H9 (cell line): ENCODE results near the gene MRPL44. TPM values are rescaled to one million over a fixed set of nuclear protein-coding genes. Genes with fewer than 3 reads are reported as not detected.

ENCODE experiments used
- DNase-seq: peaks from one replicate; pipeline ENCODE4 v3.0.0-alpha.2; 2017
- H2AFZ ChIP-seq: one replicate; pipeline ENCODE4 v1.6.1; 2013; ENCODE audit warnings: mild to moderate bottlenecking, low read length, control low read depth, moderate library complexity
- H2AK5ac ChIP-seq: 2 replicates; pipeline ENCODE4 v1.6.1; 2013; ENCODE audit warnings: low read length, control low read depth, mixed read lengths; ENCODE audit not compliant: insufficient read length
- H2BK120ac ChIP-seq: one replicate; pipeline ENCODE4 v1.6.1; 2013; ENCODE audit warnings: low read depth, mild to moderate bottlenecking, low read length, control low read depth, inconsistent platforms; ENCODE audit not compliant: poor library complexity, severe bottlenecking
- H2BK12ac ChIP-seq: 2 replicates; pipeline ENCODE4 v1.6.1; 2013; ENCODE audit warnings: low read length, control low read depth, mixed read lengths, low read depth; ENCODE audit not compliant: insufficient read length
- H2BK15ac ChIP-seq: 2 replicates; pipeline ENCODE4 v1.6.1; 2013; ENCODE audit warnings: low read depth, low read length, control low read depth
- H2BK20ac ChIP-seq: one replicate; pipeline ENCODE4 v1.6.1; 2013; ENCODE audit warnings: low read depth, mild to moderate bottlenecking, low read length, control low read depth, inconsistent platforms; ENCODE audit not compliant: poor library complexity, severe bottlenecking
- H2BK5ac ChIP-seq: 2 replicates; pipeline ENCODE4 v1.6.1; 2013; ENCODE audit warnings: low read length, control low read depth, mixed read lengths; ENCODE audit not compliant: insufficient read length
- H3K14ac ChIP-seq: 2 replicates; pipeline ENCODE4 v1.6.1; 2013; ENCODE audit warnings: low read length, control low read depth; ENCODE audit not compliant: insufficient read depth
- H3K18ac ChIP-seq: 2 replicates; pipeline ENCODE4 v1.6.1; 2013; ENCODE audit warnings: low read depth, mild to moderate bottlenecking, mixed read lengths, low read length, control low read depth; ENCODE audit not compliant: insufficient read length
- H3K23ac ChIP-seq: 2 replicates; pipeline ENCODE4 v1.6.1; 2013; ENCODE audit warnings: low read length, control low read depth, mixed read lengths, low read depth; ENCODE audit not compliant: insufficient read length
- H3K23me2 ChIP-seq: 2 replicates; pipeline ENCODE4 v1.6.1; 2013; ENCODE audit warnings: low read depth, mild to moderate bottlenecking, mixed read lengths, low read length, control low read depth; ENCODE audit not compliant: insufficient read length, poor library complexity, severe bottlenecking
- H3K27ac ChIP-seq: 2 replicates; pipeline ENCODE4 v1.5.1; 2013; ENCODE audit warnings: low read length, control low read depth, mixed read lengths, low read depth; ENCODE audit not compliant: insufficient read length
- H3K27me3 ChIP-seq: 2 replicates; pipeline ENCODE4 v1.6.1; 2013; ENCODE audit warnings: low read length, control low read depth, inconsistent platforms; ENCODE audit not compliant: insufficient read depth
- H3K4ac ChIP-seq: 2 replicates; pipeline ENCODE4 v1.6.1; 2013; ENCODE audit warnings: low read depth, mild to moderate bottlenecking, control low read depth, inconsistent platforms, low read length, moderate library complexity
- H3K4me1 ChIP-seq: 2 replicates; pipeline ENCODE4 v1.6.1; 2013; ENCODE audit warnings: low read length, control low read depth, inconsistent platforms; ENCODE audit not compliant: insufficient read depth
- H3K4me2 ChIP-seq: 2 replicates; pipeline ENCODE4 v1.6.1; 2013; ENCODE audit warnings: low read length, control low read depth, mixed read lengths; ENCODE audit not compliant: insufficient read length, insufficient read depth
- H3K56ac ChIP-seq: 2 replicates; pipeline ENCODE4 v1.6.1; 2013; ENCODE audit warnings: low read depth, mild to moderate bottlenecking, mixed read lengths, low read length, control low read depth; ENCODE audit not compliant: insufficient read length
- H3K79me1 ChIP-seq: 2 replicates; pipeline ENCODE4 v1.6.1; 2013; ENCODE audit warnings: low read depth, mild to moderate bottlenecking, moderate library complexity, low read length, control low read depth, inconsistent platforms; ENCODE audit not compliant: insufficient read depth, poor library complexity, severe bottlenecking
- H3K79me2 ChIP-seq: 2 replicates; pipeline ENCODE4 v1.6.1; 2013; ENCODE audit warnings: low read length, control low read depth, inconsistent platforms; ENCODE audit not compliant: insufficient read depth
- H3K9ac ChIP-seq: 2 replicates; pipeline ENCODE4 v1.6.1; 2013; ENCODE audit warnings: low read length, control low read depth, mixed read lengths; ENCODE audit not compliant: insufficient read length; ENCODE audit errors: extremely low read depth
- H3K9me3 ChIP-seq: one replicate; pipeline ENCODE4 v1.6.1; 2013; ENCODE audit warnings: low read depth, low read length, inconsistent platforms; ENCODE audit not compliant: control insufficient read depth
- H3T11ph ChIP-seq: one replicate; pipeline ENCODE4 v1.6.1; 2013; ENCODE audit warnings: mild to moderate bottlenecking, low read length, control low read depth, inconsistent platforms
- H4K20me1 ChIP-seq: one replicate; pipeline ENCODE4 v1.6.1; 2013; ENCODE audit not compliant: control insufficient read depth, insufficient read length, insufficient read depth
- H4K5ac ChIP-seq: 2 replicates; pipeline ENCODE4 v1.6.1; 2013; ENCODE audit warnings: low read depth, mild to moderate bottlenecking, mixed read lengths, low read length, control low read depth; ENCODE audit not compliant: insufficient read length
- H4K8ac ChIP-seq: replicated peaks from 2 replicates; pipeline ENCODE4 v1.6.1; 2013; ENCODE audit warnings: low read length, control low read depth, mixed read lengths, low read depth; ENCODE audit not compliant: insufficient read length
- H4K91ac ChIP-seq: 2 replicates; pipeline ENCODE4 v1.6.1; 2013; ENCODE audit warnings: low read depth, mild to moderate bottlenecking, moderate library complexity, mixed read lengths, low read length, control low read depth; ENCODE audit not compliant: insufficient read length
- H3K27ac Mint-ChIP-seq, 3 experiments: 2 replicates in 2 of 3; 3 replicates in 1 of 3; pipeline ENCODE4 v1.8.0; 2020 to 2021; ENCODE audit warnings: mixed read lengths in 3 of 3, mild to moderate bottlenecking in 1 of 3, moderate library complexity in 1 of 3
- H3K27me3 Mint-ChIP-seq: 2 replicates; pipeline ENCODE4 v1.8.0; 2021; ENCODE audit warnings: low read depth, mild to moderate bottlenecking, moderate library complexity, mixed read lengths
- H3K36me3 Mint-ChIP-seq, 3 experiments: 2 replicates in 2 of 3; 3 replicates in 1 of 3; pipeline ENCODE4 v1.8.0; 2020 to 2021; ENCODE audit warnings: low read depth in 3 of 3, mixed read lengths in 3 of 3; ENCODE audit not compliant: insufficient read depth in 1 of 3
- H3K4me1 Mint-ChIP-seq, 2 experiments: 2 replicates each; pipeline ENCODE4 v1.8.0; 2020; ENCODE audit warnings: mixed read lengths in 2 of 2
- H3K4me3 Mint-ChIP-seq, 2 experiments: 2 replicates in 1 of 2; 3 replicates in 1 of 2; pipeline ENCODE4 v1.8.0; 2020 to 2021; ENCODE audit warnings: mild to moderate bottlenecking in 2 of 2, mixed read lengths in 2 of 2, moderate library complexity in 1 of 2
- H3K9me3 Mint-ChIP-seq, 2 experiments: 2 replicates in 1 of 2; 3 replicates in 1 of 2; pipeline ENCODE4 v1.8.0; 2020; ENCODE audit warnings: mild to moderate bottlenecking in 2 of 2, mixed read lengths in 2 of 2, moderate library complexity in 1 of 2
- total RNA-seq: library from RNA; stranded (reverse); gene quantifications from 2 replicates; pipeline ENCODE4 v1.2.1, GENCODE V29; 2021
- TF ChIP-seq, protein P1 (sequence below): fragments of 200-600 bp; sonication (generic); conservative IDR thresholded peaks from 3 replicates; pipeline ENCODE4 v1.8.0; 2021; ENCODE audit warnings: antibody characterized with exemption, mild to moderate bottlenecking

Gene MRPL44
- total RNA-seq, 1 experiment from 2014 or later, result 46.1 TPM

DNA sequence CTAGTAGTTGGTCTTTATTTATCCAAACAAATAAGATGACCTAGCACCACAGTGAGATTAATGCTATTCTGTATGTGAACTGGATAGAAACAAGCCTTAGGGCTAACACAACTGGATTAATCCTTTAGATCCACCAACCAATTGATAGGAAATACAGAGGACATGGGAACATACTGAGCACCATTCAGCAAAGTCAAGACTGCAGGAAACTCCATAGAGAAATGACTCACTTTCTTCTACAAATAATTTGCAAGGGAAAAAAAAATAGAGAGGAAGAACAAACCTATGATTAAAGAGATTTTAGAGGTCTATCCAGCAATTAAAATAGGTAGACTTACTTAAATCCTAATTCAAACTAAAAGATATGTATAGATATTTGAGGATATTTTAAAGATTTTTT lies 36.1 kb upstream of the MRPL44 start:
- Histone ChIP-seq H2BK120ac (no peak overlapping the region), H3K27ac (no peak overlapping the region), H3K56ac (no peak overlapping the region), H2AK5ac (no peak overlapping the region), H2BK5ac (no peak overlapping the region), H2BK15ac (no peak overlapping the region), H4K91ac (no peak overlapping the region), H3K79me2 (peaks cover 7% of the 10 kb centered on the region; the same call in 1 of the 2 replicates), H4K8ac (no peak overlapping the region), H3K23ac (no peak overlapping the region), H4K20me1 (no peaks in the 10 kb centered on the region), H4K5ac (no peak overlapping the region), H3K79me1 (peaks cover 6% of the 10 kb centered on the region), H3K14ac (no peak overlapping the region), H3K23me2 (no peaks in the 10 kb centered on the region), H3K9me3 (no peaks in the 10 kb centered on the region), H3K9ac (no peak overlapping the region), H2BK12ac (no peak overlapping the region), H3K4me2 (no peak overlapping the region), H3T11ph (no peak overlapping the region), H2AFZ (no peak overlapping the region), H3K18ac (no peak overlapping the region), H3K4ac (no peak overlapping the region), H3K27me3 (no peaks in the 10 kb centered on the region), H3K4me1 (no peaks in the 10 kb centered on the region), H2BK20ac (no peak overlapping the region)
- TF ChIP-seq, protein P1, sequence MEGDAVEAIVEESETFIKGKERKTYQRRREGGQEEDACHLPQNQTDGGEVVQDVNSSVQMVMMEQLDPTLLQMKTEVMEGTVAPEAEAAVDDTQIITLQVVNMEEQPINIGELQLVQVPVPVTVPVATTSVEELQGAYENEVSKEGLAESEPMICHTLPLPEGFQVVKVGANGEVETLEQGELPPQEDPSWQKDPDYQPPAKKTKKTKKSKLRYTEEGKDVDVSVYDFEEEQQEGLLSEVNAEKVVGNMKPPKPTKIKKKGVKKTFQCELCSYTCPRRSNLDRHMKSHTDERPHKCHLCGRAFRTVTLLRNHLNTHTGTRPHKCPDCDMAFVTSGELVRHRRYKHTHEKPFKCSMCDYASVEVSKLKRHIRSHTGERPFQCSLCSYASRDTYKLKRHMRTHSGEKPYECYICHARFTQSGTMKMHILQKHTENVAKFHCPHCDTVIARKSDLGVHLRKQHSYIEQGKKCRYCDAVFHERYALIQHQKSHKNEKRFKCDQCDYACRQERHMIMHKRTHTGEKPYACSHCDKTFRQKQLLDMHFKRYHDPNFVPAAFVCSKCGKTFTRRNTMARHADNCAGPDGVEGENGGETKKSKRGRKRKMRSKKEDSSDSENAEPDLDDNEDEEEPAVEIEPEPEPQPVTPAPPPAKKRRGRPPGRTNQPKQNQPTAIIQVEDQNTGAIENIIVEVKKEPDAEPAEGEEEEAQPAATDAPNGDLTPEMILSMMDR, result no peak
- H3K4me1 Mint-ChIP-seq, result peaks cover 0 to 5% of the 10 kb centered on the region in 2 experiments; a peak in 2 of 4 replicates
- DNase-seq, result no peak
- H3K4me3 Mint-ChIP-seq, result no peak overlapping the region
- H3K9me3 Mint-ChIP-seq, result peaks cover 0 to 6% of the 10 kb centered on the region in 2 experiments; a peak in 4 of 5 replicates
- H3K27ac Mint-ChIP-seq, result 0 out of 7 replicates have a peak overlapping the region, but pooled peaks of 1 of the 3 experiments have one; percentile 12
- no peaks in the 10 kb centered on the region for H3K27me3 Mint-ChIP-seq
- peaks cover 29 to 36% (median 31%) of the 10 kb centered on the region in 3 experiments for H3K36me3 Mint-ChIP-seq
